Measurements from ENCODE around the gene SYNRG.

DNA sequence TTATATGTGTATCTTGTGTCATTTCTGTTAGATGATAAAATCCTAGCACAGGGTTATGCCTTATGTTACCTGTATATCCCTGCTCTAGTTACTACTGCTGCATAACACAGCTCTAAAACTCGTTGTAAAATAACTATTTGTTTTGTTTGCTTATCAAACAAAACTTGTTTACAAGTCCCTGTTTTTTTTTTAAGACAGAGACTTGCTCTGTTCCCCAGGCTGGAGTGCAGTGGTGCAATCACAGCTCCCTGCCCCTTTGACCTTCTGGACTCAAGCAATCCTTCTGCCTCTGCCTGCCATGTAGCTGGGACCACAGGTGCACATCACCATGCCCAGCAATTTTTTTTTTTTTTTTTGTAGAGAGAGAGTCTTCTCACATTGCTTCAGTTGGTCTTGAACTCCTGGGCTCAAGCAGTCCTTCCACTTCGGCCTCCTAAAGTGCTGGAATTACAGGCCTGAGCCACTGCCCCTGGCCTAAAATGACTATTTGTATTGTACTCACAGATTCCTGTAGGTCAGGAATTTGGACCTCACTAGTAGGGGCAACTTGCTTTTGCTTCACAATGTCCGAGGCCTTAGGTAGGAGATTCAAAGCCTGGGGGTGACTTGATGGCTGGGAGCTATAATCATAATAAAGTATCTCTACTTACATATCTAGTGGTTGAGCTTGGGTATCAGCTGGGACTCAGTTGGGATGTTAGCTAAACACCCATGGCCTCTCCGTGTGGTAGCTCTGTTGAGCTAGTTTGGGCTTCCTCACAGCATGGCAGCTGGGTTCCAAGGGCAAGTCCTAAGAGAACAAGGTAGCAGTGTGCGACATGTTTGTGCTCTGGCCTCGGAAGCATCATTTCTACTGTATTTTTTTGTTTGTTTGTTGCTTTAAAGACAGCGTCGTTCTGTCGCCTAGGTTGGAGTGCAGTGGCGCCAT is 106.9 kb downstream of the SYNRG start:
- TF ChIP-seq, protein P1, sequence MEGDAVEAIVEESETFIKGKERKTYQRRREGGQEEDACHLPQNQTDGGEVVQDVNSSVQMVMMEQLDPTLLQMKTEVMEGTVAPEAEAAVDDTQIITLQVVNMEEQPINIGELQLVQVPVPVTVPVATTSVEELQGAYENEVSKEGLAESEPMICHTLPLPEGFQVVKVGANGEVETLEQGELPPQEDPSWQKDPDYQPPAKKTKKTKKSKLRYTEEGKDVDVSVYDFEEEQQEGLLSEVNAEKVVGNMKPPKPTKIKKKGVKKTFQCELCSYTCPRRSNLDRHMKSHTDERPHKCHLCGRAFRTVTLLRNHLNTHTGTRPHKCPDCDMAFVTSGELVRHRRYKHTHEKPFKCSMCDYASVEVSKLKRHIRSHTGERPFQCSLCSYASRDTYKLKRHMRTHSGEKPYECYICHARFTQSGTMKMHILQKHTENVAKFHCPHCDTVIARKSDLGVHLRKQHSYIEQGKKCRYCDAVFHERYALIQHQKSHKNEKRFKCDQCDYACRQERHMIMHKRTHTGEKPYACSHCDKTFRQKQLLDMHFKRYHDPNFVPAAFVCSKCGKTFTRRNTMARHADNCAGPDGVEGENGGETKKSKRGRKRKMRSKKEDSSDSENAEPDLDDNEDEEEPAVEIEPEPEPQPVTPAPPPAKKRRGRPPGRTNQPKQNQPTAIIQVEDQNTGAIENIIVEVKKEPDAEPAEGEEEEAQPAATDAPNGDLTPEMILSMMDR (IDR thresholded peaks at IDR 0.05) = no peak
- TF ChIP-seq PBX3 (IDR thresholded peaks at IDR 0.05) (no peak), POLR2AphosphoS2 (conservative IDR thresholded peaks at IDR 0.05; ENCODE audit: low read length) (no peak), POLR2A (IDR thresholded peaks at IDR 0.05; ENCODE audit: low read length) (no peak), NR3C1 (IDR thresholded peaks at IDR 0.05) (no peak), MAZ (IDR thresholded peaks at IDR 0.05; ENCODE audit: borderline replicate concordance, low read depth, low read length) (no peak), RCOR1 (IDR thresholded peaks at IDR 0.05; ENCODE audit: low read depth, low read length) (no peak), RAD21 (conservative IDR thresholded peaks at IDR 0.05 in 1 of 2, IDR thresholded peaks at IDR 0.05 in 1 of 2) (no peak), REST (IDR thresholded peaks at IDR 0.05) (no peak)

All from A549 (cell line).